HS-27A (cell line): ENCODE results near the gene ATAD3A.

ENCODE experiments used
- DNase-seq: peaks from one replicate; pipeline ENCODE4 v3.0.0-alpha.2; 2012; ENCODE audit warnings: low read depth, missing footprints

Gene ATAD3A

DNA sequence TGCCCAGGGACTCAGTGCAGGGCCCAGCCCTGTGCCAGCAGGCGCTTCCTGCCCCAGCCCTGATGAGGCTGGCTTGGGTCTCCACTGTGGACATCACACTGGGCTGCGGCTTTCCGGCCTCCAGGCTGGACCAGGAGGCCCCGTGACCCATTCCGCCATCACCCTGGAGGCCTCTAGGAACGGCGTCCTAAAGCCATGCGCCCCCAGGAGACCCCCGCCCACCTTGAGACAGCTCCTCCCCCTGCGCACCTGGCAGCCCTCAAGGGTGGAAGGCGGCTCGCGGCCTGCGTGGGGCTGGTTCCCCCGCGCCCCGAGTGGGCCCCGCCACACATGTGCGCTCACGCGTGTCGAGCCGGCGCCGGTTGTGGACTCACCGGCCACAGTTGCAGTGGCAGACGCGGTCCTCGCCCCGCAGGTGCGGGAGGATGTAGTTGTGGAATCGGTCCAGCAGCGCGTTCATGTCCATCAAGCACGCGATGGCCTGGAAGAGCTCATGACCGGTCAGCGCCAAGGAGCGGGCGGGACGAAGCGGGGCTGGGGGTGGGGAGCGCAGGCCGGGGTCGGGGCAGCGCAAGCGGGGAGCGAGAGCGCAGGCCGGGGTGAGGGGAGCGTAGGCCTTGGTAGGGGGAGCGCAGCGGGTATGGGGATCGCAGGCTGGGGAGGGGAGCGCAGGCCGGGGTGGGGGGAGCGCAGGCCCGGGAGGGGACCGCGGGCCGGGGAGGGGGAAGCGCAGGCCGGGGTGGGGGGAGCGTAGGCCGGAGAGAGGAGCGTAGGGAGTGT, 27.5 kb downstream of the ATAD3A start:
- no peak for DNase-seq

GRCh38 chr1:1540090-1540817, 28.3 kb downstream of the ATAD3A start, which contains the start of gene TMEM240:
TMEM240 (minus strand) TSS chr1:1540624; CDS start chr1:1540346, 278 bp downstream.
- DNase-seq = no peak

GRCh38 chr1:1540818-1541628, 29.1 kb downstream of the ATAD3A start:
- DNase-seq = no peak

GRCh38 chr1:1541956-1542765, 30.2 kb downstream of the ATAD3A start:
- DNase-seq = no peak

DNA sequence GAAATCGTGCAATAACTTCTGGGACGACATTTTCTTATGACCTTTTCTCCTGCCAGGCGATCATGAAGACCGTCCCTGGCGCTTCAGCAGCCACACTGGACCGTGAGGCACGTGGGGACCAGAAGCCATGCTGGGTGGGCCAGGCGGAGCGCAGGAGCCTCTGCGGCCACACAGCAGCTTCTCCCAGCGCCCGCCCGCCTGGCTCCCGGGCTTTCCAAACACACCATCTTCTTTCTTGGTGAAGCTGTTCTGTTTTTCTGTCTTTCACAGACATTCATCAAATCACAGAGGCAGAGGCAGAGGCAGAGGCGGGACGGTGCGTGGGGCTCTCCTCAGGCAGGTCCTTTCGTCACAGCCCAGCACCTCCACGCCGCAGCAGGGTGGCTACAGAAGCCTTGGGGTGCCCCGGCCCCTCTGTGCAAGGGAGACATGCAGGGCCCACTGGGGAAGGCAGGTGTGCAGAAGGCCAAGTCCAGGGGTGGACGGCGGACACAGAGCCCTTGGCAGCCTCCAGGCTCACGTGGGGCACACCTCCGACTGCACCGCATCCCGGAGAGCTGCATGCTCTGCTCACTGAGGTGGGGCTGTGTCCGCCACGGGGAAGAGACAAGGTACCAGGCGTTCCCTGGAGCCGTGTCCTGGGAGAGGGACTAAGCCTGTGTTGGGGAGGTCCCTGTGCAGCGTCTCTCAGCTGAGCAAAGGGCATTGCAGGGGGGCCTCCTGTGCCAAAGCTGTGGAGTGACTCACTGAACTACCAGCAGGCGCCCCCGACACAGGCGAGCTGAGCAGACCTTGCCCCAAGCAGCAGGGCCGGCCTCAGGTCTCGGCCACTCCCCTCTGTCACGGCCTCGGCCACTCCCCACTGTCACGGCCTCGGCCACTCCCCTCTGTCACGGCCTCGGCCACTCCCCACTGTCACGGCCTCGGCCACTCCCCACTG, 31.1 kb downstream of the ATAD3A start:
- no peak for DNase-seq

DNA sequence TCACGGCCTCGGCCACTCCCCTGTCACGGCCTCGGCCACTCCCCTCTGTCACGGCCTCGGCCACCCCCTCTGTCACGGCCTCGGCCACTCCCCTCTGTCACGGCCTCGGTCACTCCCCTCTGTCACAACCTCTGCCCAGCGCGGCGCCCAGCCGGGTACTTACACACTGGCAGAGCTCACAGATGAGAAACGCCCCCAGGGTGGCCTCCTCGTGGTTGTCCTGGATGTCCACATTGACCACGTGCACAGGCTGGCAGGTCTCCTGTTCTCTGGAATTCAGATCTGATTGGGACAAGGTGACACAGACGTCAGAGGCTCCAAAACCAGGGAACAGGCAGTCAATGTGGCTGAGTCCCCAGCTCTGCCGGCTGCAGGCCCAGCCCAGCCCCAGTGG, 31.7 kb downstream of the ATAD3A start:
- DNase-seq = no peak

DNA sequence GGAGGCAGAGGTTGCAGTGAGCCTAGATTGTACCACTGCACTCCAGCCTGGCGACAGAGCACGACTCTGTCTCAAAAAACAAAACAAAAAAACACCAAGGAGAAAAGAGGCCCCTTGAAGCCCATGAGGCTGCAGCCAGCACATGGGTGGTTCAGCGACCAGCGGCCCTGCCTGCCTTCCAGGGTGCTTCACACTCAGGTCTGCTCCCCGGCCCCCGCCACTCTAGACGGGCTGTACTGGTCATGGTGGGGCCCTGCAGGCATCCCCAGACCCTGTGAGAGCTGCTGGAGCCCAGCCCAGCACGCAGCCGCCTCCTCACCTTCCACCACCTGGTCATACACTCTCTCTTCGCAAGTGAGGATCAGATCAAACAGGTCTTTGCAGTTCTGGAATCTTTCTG, 32.6 kb downstream of the ATAD3A start:
- DNase-seq = no peak

- no peak for DNase-seq
These were observed 34.2 kb downstream of the ATAD3A start for GRCh38 chr1:1545946-1546737.

DNA sequence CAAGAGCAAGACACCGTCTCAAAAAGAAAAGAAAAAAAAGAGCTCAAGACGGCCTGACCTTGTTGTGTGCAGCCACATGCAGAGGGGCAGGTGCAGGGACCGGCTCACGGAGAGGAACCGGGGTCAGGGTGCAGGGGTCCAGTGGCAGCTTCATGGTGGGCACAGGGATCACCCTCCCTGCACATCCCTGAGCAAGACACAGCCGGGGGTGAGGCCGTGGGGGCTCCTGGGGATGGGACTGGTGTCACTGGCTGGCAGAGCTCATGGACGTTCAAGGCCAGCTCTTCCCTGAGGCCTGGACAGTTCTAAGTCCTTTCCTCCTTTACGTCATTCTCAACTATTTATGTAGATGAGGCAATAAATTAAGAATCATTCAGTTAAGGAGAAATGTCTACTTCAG, 35.0 kb downstream of the ATAD3A start:
- no peak for DNase-seq

DNA sequence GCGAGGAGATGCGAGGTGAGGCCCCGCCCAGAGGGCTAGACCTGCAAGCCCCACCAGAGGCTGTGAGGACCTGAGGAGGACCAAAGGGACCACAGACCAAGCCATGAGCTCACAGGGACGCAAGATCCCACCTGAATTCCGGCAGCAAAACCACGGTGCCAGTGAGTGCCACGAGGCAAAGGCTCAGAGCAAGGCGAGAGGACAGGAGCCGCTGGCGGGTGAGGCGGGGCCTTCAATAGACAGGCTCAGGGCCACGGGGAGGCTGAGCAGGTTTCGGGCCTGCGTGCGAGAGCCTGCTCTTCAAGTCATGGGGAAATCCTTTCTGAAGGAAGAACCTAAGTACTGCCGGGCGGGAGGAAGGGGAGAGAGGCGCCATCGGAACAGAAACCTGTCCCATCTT, 35.5 kb downstream of the ATAD3A start:
- DNase-seq = no peak

- no peak for DNase-seq
These were observed 36.6 kb downstream of the ATAD3A start for GRCh38 chr1:1548591-1548990.

GRCh38 chr1:1550087-1550486, 38.1 kb downstream of the ATAD3A start:
- DNase-seq = no peak

DNA sequence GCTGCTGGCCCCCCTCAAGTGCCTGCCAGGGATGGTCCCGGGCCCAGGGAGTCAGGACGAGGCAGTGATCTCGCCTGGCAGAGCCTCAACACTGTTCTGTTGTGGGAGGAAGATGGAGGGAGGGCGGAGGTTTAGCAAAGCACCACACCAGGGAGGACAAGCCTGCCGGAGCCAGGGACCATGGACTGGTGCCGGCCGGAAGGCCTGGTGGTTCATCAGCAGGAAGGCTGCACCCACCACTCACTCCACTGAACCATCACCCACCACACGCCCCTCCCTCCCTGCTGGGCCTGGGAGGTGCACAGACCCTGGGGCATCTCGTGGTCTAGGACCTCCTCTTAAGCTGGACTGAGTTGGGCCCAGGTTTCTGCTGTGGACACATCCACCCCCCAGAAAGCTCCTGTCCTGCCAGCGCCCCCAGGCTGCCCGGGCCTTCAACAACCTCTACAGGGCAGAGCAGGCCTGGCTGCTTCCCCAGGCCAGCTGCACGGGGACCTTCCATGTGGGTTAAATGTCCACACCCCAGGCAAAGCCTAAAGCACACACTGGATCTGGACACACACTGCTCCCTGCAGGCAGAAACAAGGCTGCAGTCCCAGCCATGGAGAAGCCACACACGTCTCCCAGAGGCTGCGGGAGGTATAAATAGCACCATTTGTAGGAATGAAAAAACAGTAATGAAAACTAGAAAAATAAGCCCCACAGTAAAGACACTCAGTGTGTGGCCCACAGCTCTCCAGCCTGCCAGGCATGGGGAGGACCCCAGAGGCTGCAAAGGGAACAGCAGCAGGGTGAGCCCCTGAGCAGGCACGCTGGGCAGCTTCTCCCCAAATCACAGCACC, 38.9 kb downstream of the ATAD3A start:
- DNase-seq = no peak

DNA sequence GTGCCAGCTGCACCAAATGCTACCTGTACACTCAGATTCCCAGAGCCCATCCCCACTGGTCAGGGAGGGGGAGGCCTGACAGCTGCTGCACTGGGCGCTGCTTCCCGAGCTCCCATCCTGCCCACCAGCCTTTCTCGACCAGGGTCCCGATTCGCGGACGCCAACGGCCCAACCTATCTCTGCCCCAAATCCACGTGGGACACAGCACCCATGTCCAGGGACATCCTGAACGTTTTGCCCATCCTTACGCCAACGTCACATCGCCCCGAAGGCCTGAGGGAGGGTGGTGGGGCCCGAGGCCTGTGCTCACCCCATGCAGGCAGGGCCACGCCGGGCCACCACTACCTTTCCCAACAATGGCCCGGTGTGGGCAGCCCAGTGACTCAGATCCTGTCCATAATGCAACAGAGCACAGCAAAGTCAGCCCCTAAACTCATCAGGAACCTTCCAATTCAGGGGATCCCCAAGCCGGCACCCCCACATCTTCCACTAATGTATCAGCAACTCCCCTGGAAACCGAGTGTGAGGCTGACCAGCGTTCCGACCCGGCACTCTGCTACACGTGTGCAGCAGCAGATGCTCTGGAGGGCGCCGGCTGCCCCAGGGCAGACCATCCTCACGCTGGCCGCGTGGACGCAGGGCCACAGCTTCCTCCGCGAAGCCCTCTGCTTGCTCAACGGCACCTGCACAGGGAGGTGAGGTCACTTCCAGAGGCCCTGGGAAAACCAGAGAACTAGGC, 39.7 kb downstream of the ATAD3A start:
- DNase-seq = no peak

DNA sequence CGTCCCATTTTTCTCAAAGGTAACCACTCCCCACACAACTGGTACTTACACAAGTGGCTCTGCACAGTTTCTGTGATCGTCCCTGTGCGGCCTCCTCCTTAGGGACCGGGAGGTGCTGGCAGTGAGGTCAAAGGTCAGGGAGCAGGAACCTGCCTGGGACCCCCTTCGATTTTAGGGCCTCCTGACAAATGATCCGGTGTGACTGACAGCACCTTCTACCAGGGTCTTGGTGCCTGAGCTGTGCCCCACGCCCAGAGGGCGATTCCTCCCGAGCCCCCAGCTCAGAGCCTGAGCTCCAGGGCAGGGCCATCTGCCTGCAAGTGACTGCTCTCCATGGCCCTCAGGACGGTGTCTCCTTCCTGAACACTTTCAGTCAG, 40.3 kb downstream of the ATAD3A start:
- DNase-seq = no peak

GRCh38 chr1:1553821-1554494, 42.0 kb downstream of the ATAD3A start:
- DNase-seq = no peak

DNA sequence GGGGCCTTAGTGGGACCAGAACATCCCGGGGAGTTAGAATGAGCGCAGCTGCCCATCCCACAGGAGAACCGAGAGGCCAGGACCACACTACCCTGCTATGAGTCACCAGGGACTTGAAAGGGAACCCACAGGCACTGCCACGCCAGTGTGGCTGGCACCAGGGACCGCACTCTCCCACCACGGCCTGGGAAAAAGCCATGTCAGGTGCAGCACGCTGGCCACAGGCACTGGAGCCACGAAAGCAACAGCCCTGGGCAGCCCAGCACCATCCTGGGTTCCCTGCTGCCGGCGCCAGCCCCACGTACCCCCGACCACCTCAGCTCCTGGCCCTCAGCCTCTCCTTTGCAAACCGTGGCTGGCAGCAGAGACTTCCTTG, 42.6 kb downstream of the ATAD3A start:
- no peak for DNase-seq
